Measurements from ENCODE around the gene ATP6V0A4.

- no peak for TF ChIP-seq CTCF (IDR thresholded peaks at IDR 0.05)
- TF ChIP-seq EP300 (IDR thresholded peaks at IDR 0.05), result no peak
- no peak for TF ChIP-seq POLR2AphosphoS5 (IDR thresholded peaks at IDR 0.05)
These were observed 87.2 kb downstream of the ATP6V0A4 start for GRCh38 chr7:138710536-138711385.

Measured in upper lobe of left lung (tissue), 4 donors.